Measurements from ENCODE around the gene TNFAIP8L1. TPM values are rescaled to one million over a fixed set of nuclear protein-coding genes. Genes with fewer than 3 reads are reported as not detected.

Gene TNFAIP8L1
- total RNA-seq, 2 experiments from 2014 or later: 14.1 to 15.4 TPM

- ChIA-PET POLR2A (no interaction called here), CTCF (interaction anchor here (0.7 kb wide), 1 partner anchor 107 kb away, joined by 4 read pairs; no protein-coding TSS in a partner anchor)
- Mint-ChIP-seq H3K4me1 (no peaks in the 10 kb centered on the region), H3K4me3 (no peak overlapping the region), H3K9me3 (ENCODE audit: low read depth) (no peaks in the 10 kb centered on the region), H3K27me3 (no peaks in the 10 kb centered on the region), H3K27ac (no peak overlapping the region), H3K36me3 (ENCODE audit: low read depth) (peaks cover 13% of the 10 kb centered on the region)
- ATAC-seq (no peak), DNase-seq (no peak)
- intact Hi-C loops (cut with DNase I, micrococcal nuclease): no loop called here
Observed at GRCh38 chr19:4653793-4654436, 14.6 kb downstream of the TNFAIP8L1 start.

DNA sequence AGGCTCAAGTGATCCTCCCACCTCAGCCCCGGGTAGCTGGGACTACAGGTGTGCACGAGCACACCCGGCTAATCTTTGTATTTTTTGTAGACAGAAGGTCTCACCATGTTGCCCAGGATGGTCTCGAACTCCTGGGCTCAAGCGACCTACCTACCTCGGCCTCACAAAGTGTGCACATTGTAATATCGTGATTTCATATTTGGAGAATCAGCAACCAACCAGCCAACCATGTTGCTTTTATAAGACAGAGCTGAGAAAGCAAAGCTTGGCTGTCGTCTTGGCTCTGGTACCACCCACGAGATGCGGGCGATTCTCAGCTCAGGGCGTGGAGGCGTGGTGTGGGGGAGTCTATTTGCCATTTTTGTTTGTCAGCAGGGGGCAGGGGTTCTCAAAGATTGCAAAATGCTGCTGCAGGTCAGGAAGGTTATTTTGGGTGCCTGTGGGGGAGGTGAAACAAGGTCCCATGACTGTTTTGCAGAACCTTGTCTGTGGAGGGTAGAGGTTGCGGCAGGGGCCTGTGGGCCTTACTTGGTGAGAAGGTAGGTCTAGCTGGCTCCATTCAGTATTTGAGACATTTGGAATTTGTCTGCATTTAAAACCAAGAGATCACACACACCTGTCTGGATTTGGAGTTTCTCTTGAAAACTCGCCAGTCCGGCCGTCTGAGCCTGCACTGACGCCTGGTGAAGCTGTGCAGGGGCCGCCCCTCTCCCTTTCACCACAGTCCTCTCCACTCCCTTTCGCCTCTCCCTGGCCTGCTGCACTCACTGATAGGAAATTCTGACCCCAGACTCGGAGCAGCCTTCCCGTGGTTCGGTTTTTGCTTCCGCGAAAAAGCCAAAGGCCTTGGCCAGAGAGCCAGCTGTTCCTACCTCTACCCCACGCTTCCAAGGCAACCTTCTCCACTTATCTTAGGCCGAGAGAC is 15.4 kb downstream of the TNFAIP8L1 start:
- H3K9me3 Mint-ChIP-seq (ENCODE audit: low read depth): no peaks in the 10 kb centered on the region
- no peak for DNase-seq
- H3K27ac Mint-ChIP-seq: no peak overlapping the region
- ChIA-PET POLR2A (interaction anchor here (1.0 kb wide), 1 partner anchor 285 kb away, joined by 3 read pairs; no protein-coding TSS in a partner anchor), CTCF (interaction anchor here (0.6 to 0.7 kb wide), 2 partner anchors 62 to 106 kb away, joined by 3 to 4 read pairs; no protein-coding TSS in a partner anchor)
- ATAC-seq: peak; percentile 12
- no peaks in the 10 kb centered on the region for H3K4me1 Mint-ChIP-seq
- no peaks in the 10 kb centered on the region for H3K27me3 Mint-ChIP-seq
- no peak overlapping the region for H3K4me3 Mint-ChIP-seq
- intact Hi-C loops (cut with DNase I, micrococcal nuclease): no loop called here
- peaks cover 16% of the 10 kb centered on the region for H3K36me3 Mint-ChIP-seq (ENCODE audit: low read depth)

DNA sequence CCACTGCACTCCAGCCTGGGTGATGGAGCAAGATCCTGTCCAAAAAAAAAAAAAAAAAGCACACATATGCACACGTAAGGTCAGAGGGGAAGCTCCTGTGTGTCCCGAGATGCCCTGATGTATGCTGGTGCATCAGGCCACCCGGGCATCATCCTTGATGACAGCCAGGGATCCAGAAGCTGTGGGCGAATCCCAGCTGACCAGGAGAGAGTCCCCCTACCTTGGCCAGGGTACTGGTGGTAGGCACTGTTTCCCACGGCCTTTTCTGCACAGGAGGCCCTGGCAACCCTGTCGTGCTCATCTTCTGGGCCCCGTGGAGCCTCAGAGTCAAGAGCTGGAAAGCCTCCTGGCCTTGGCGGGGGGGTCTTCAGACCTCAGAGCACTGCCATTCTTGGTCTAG is 16.8 kb downstream of the TNFAIP8L1 start:
- intact Hi-C loops (cut with DNase I, micrococcal nuclease): no loop called here
- DNase-seq (no peak), ATAC-seq (no peak)
- Mint-ChIP-seq H3K4me1 (no peaks in the 10 kb centered on the region), H3K27ac (no peak overlapping the region), H3K9me3 (ENCODE audit: low read depth) (no peaks in the 10 kb centered on the region), H3K27me3 (no peaks in the 10 kb centered on the region), H3K4me3 (no peak overlapping the region), H3K36me3 (ENCODE audit: low read depth) (peaks cover 21% of the 10 kb centered on the region)
- ChIA-PET POLR2A (interaction anchor here (1.0 kb wide), 1 partner anchor 286 kb away, joined by 3 read pairs; no protein-coding TSS in a partner anchor), CTCF (no interaction called here)

- ATAC-seq (no peak), DNase-seq (no peak)
- ChIA-PET CTCF (no interaction called here), POLR2A (no interaction called here)
- Mint-ChIP-seq H3K4me1 (no peaks in the 10 kb centered on the region), H3K27ac (no peak overlapping the region), H3K27me3 (no peaks in the 10 kb centered on the region), H3K9me3 (ENCODE audit: low read depth) (no peaks in the 10 kb centered on the region), H3K36me3 (ENCODE audit: low read depth) (peaks cover 21% of the 10 kb centered on the region), H3K4me3 (no peak overlapping the region)
- intact Hi-C loops (cut with DNase I, micrococcal nuclease): no loop called here
Observed at GRCh38 chr19:4657262-4657661, 17.9 kb downstream of the TNFAIP8L1 start.

- H3K36me3 Mint-ChIP-seq (ENCODE audit: low read depth): peaks cover 21% of the 10 kb centered on the region
- no peaks in the 10 kb centered on the region for H3K4me1 Mint-ChIP-seq
- no peak for DNase-seq
- no peak overlapping the region for H3K4me3 Mint-ChIP-seq
- no peaks in the 10 kb centered on the region for H3K27me3 Mint-ChIP-seq
- POLR2A ChIA-PET: no interaction called here
- CTCF ChIA-PET: no interaction called here
- H3K9me3 Mint-ChIP-seq (ENCODE audit: low read depth): no peaks in the 10 kb centered on the region
- no peak overlapping the region for H3K27ac Mint-ChIP-seq
- intact Hi-C loops (cut with DNase I, micrococcal nuclease): no loop called here
- ATAC-seq: no peak
Observed at GRCh38 chr19:4657835-4658234, 18.5 kb downstream of the TNFAIP8L1 start.

- CTCF ChIA-PET: interaction anchor here (1.4 kb wide), 1 partner anchor 22 kb away, joined by 3 read pairs; no protein-coding TSS in a partner anchor
- intact Hi-C loops (cut with DNase I, micrococcal nuclease): no loop called here
- ATAC-seq (peak; percentile 67), DNase-seq (peak; percentile 54)
- Mint-ChIP-seq H3K27ac (no peak overlapping the region), H3K9me3 (ENCODE audit: low read depth) (no peaks in the 10 kb centered on the region), H3K4me1 (no peaks in the 10 kb centered on the region), H3K4me3 (no peak overlapping the region), H3K27me3 (no peaks in the 10 kb centered on the region), H3K36me3 (ENCODE audit: low read depth) (peaks cover 13% of the 10 kb centered on the region)
- POLR2A ChIA-PET: interaction anchor here (0.6 kb wide), 1 partner anchor 85 kb away, joined by 5 read pairs; no protein-coding TSS in a partner anchor
Observed at GRCh38 chr19:4660181-4660791, 21.0 kb downstream of the TNFAIP8L1 start.

- no peak for DNase-seq
- Mint-ChIP-seq H3K27ac (no peak overlapping the region), H3K27me3 (no peaks in the 10 kb centered on the region), H3K4me3 (no peak overlapping the region), H3K4me1 (no peaks in the 10 kb centered on the region), H3K36me3 (ENCODE audit: low read depth) (peaks cover 13% of the 10 kb centered on the region), H3K9me3 (ENCODE audit: low read depth) (no peaks in the 10 kb centered on the region)
- POLR2A ChIA-PET: no interaction called here
- CTCF ChIA-PET: no interaction called here
- ATAC-seq: peak; percentile 28
- intact Hi-C loops (cut with DNase I, micrococcal nuclease): no loop called here
Observed at GRCh38 chr19:4660993-4661392, 21.7 kb downstream of the TNFAIP8L1 start.

DNA sequence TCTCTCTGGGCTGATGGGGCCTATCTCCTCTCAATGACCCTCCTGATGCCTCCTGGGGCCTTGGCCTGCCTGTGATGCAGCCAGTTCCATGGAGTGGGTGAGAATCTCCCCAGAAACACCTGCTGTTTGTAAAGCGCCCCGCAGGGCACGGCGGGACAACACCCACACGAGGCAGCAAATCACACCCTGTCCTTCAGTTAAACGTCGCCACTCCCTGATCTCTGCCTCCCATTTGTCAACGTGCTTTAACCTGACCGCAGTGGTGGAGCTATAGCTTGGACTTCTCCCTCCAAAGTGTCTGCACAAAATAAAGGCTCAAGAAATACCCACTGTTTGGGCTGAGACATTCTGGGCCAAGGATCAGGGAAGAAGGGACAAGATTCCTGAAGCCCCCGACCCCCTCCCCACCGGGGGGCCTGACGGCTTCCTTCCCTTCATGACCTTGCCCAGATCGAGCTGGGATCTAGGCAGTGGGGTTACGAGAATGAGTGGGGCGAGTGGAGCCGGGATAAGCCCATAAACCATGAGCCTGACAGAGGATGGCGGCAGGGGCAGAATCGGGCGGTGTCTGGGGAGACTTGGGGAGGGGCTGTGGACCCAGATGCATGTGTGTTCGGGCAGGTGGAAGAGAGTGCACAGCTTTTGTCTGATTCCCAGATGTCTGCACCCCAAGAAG is 22.8 kb downstream of the TNFAIP8L1 start:
- no peaks in the 10 kb centered on the region for H3K9me3 Mint-ChIP-seq (ENCODE audit: low read depth)
- ChIA-PET POLR2A (interaction anchor here (0.5 kb wide), 1 partner anchor 246 kb away, joined by 4 read pairs; no protein-coding TSS in a partner anchor), CTCF (no interaction called here)

GRCh38 chr19:4662812-4663211 is 23.5 kb downstream of the TNFAIP8L1 start:
- Mint-ChIP-seq H3K36me3 (ENCODE audit: low read depth) (peaks cover 20% of the 10 kb centered on the region), H3K9me3 (ENCODE audit: low read depth) (no peaks in the 10 kb centered on the region), H3K4me1 (no peaks in the 10 kb centered on the region), H3K4me3 (no peak overlapping the region), H3K27ac (no peak overlapping the region), H3K27me3 (no peaks in the 10 kb centered on the region)
- ChIA-PET POLR2A (interaction anchor here (0.5 kb wide), 1 partner anchor 245 kb away, joined by 4 read pairs; no protein-coding TSS in a partner anchor), CTCF (no interaction called here)
- intact Hi-C loops (cut with DNase I, micrococcal nuclease): no loop called here
- DNase-seq (no peak), ATAC-seq (no peak)

More for the DNA sequence above, 22.8 kb downstream of the TNFAIP8L1 start:
- intact Hi-C loops (cut with DNase I, micrococcal nuclease): no loop called here
- no peak overlapping the region for H3K4me3 Mint-ChIP-seq
- peaks cover 17% of the 10 kb centered on the region for H3K36me3 Mint-ChIP-seq (ENCODE audit: low read depth)
- H3K27ac Mint-ChIP-seq: no peak overlapping the region
- H3K4me1 Mint-ChIP-seq: no peaks in the 10 kb centered on the region
- no peaks in the 10 kb centered on the region for H3K27me3 Mint-ChIP-seq
- DNase-seq: no peak
- no peak for ATAC-seq

DNA sequence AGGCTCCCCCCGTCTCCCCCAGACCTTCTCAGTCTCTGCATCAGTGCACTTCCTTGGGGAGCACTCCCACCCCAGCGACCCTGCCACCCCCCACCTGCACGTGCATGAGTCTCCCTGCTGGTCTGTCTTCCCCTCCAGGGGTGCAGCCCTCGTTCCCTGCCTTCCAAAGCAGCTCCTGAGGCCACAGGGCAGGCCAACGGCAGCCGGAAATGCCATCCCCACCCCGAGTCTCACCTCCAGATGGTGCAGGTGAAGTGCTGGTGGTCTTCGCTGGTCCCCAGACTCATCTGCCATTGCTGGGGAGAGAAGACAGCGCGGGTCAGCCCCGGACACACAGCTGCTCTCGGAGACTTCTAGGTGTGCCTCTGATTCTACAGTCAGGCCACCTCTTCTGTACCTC is 25.3 kb downstream of the TNFAIP8L1 start:
- Mint-ChIP-seq H3K9me3 (ENCODE audit: low read depth) (no peaks in the 10 kb centered on the region), H3K4me1 (peaks cover 16% of the 10 kb centered on the region), H3K36me3 (ENCODE audit: low read depth) (peaks cover 30% of the 10 kb centered on the region), H3K4me3 (no peak overlapping the region), H3K27me3 (no peaks in the 10 kb centered on the region), H3K27ac (no peak overlapping the region)
- POLR2A ChIA-PET: no interaction called here
- intact Hi-C loops (cut with DNase I, micrococcal nuclease): no loop called here
- CTCF ChIA-PET: interaction anchor here (0.6 to 0.9 kb wide), 2 partner anchors 28 to 71 kb away, joined by 3 to 4 read pairs; no protein-coding TSS in a partner anchor
- no peak for ATAC-seq
- DNase-seq: no peak

Data from activated CD4-positive, alpha-beta T cell treated with anti-CD3 and anti-CD28 coated beads for 36 hours (primary cell).